OCI-LY1 (cell line): ENCODE data around the gene ZFHX3.

ENCODE experiments used
- H2AFZ ChIP-seq: fragments of 200-600 bp; sonication (generic), shearing (Covaris generic); 2 replicates; pipeline ENCODE4 v1.6.0; 2014; ENCODE audit warnings: antibody characterized with exemption, mild to moderate bottlenecking, low read length
- H3F3A ChIP-seq: fragments of 200-600 bp; sonication (generic), shearing (Covaris generic); 2 replicates; pipeline ENCODE4 v1.6.0; 2014; ENCODE audit warnings: mild to moderate bottlenecking, antibody characterized with exemption, low read length, moderate library complexity; ENCODE audit not compliant: insufficient read depth
- H3K27ac ChIP-seq: fragments of 200-600 bp; sonication (generic); 2 replicates; pipeline ENCODE4 v1.5.1; 2014; ENCODE audit warnings: low read length, mixed run types, mild to moderate bottlenecking, low read depth; ENCODE audit not compliant: poor library complexity, severe bottlenecking
- H3K27me3 ChIP-seq: fragments of 200-600 bp; sonication (generic); 2 replicates; pipeline ENCODE4 v1.6.0; 2014; ENCODE audit warnings: antibody characterized with exemption, mild to moderate bottlenecking, low read length, moderate library complexity; ENCODE audit not compliant: insufficient read depth
- H3K36me3 ChIP-seq: fragments of 200-600 bp; sonication (generic); 2 replicates; pipeline ENCODE4 v1.6.1; 2014; ENCODE audit warnings: mild to moderate bottlenecking, antibody characterized with exemption, low read length, moderate library complexity, mixed read lengths; ENCODE audit not compliant: insufficient read depth
- H3K4me1 ChIP-seq: fragments of 200-600 bp; sonication (generic); 2 replicates; pipeline ENCODE4 v1.5.1; 2014; ENCODE audit warnings: mild to moderate bottlenecking, low read length, moderate library complexity; ENCODE audit not compliant: insufficient read depth, severe bottlenecking
- H3K4me2 ChIP-seq: fragments of 200-600 bp; sonication (generic), shearing (Covaris generic); 2 replicates; pipeline ENCODE4 v1.6.1; 2014; ENCODE audit warnings: low read length
- H3K4me3 ChIP-seq: fragments of 200-600 bp; sonication (generic); 2 replicates; pipeline ENCODE4 v1.5.1; 2014; ENCODE audit warnings: low read length, low read depth, mild to moderate bottlenecking, mixed read lengths; ENCODE audit not compliant: poor library complexity, severe bottlenecking
- H3K79me2 ChIP-seq: fragments of 200-600 bp; shearing (Covaris generic); 2 replicates; pipeline ENCODE4 v1.6.1; 2016; ENCODE audit warnings: mixed run types, low read length, mixed read lengths; ENCODE audit not compliant: insufficient read depth
- H3K9ac ChIP-seq: fragments of 200-600 bp; sonication (generic), shearing (Covaris generic); 2 replicates; pipeline ENCODE4 v1.6.1; 2014; ENCODE audit warnings: mild to moderate bottlenecking, low read length, mixed read lengths
- H3K9me2 ChIP-seq: fragments of 200-600 bp; sonication (generic), shearing (Covaris generic); 2 replicates; pipeline ENCODE4 v1.6.1; 2014; ENCODE audit warnings: low read depth, mild to moderate bottlenecking, low read length, mixed read lengths
- H3K9me3 ChIP-seq: fragments of 200-600 bp; shearing (Covaris generic); 2 replicates; pipeline ENCODE4 v1.6.1; 2014; ENCODE audit warnings: low read length, mixed read lengths
- H4K20me1 ChIP-seq: fragments of 200-600 bp; sonication (generic), shearing (Covaris generic); 2 replicates; pipeline ENCODE4 v1.6.0; 2016; ENCODE audit warnings: mild to moderate bottlenecking, low read length; ENCODE audit not compliant: insufficient read depth
- CTCF ChIP-seq: fragments of 200-600 bp; sonication (generic), shearing (Covaris generic); IDR thresholded peaks from 2 replicates; pipeline ENCODE4 v1.5.1; 2017; ENCODE audit warnings: mild to moderate bottlenecking, antibody characterized with exemption, low read length, moderate library complexity, mixed read lengths
- EZH2 ChIP-seq: fragments of 200-600 bp; sonication (generic), shearing (Covaris generic); IDR thresholded peaks from 2 replicates; pipeline ENCODE4 v1.8.0; 2017; ENCODE audit warnings: borderline replicate concordance, mixed run types, mild to moderate bottlenecking, antibody characterized with exemption, low read length, moderate library complexity, mixed read lengths

Gene ZFHX3

GRCh38 chr16:72864130-72864833 lies 183.6 kb downstream of the ZFHX3 start:
- Histone ChIP-seq H3F3A (no peaks in the 10 kb centered on the region), H4K20me1 (no peaks in the 10 kb centered on the region), H3K4me1 (no peaks in the 10 kb centered on the region), H3K9ac (no peak overlapping the region), H3K36me3 (no peaks in the 10 kb centered on the region), H3K4me3 (no peak overlapping the region), H3K79me2 (no peaks in the 10 kb centered on the region), H3K9me3 (no peaks in the 10 kb centered on the region), H3K4me2 (no peak overlapping the region), H2AFZ (no peak overlapping the region), H3K27ac (no peak overlapping the region), H3K27me3 (no peaks in the 10 kb centered on the region), H3K9me2 (no peaks in the 10 kb centered on the region)
- TF ChIP-seq CTCF (no peak), EZH2 (no peak)

- Histone ChIP-seq H3K9ac (no peak overlapping the region), H3K4me1 (no peaks in the 10 kb centered on the region), H3K36me3 (no peaks in the 10 kb centered on the region), H3K4me2 (no peak overlapping the region), H3K79me2 (no peaks in the 10 kb centered on the region), H3K4me3 (no peak overlapping the region), H3K9me3 (no peaks in the 10 kb centered on the region), H2AFZ (no peak overlapping the region), H3K9me2 (no peaks in the 10 kb centered on the region), H4K20me1 (no peaks in the 10 kb centered on the region), H3K27me3 (no peaks in the 10 kb centered on the region), H3K27ac (no peak overlapping the region), H3F3A (no peaks in the 10 kb centered on the region)
- TF ChIP-seq CTCF = no peak
- TF ChIP-seq EZH2 = no peak
Observed at GRCh38 chr16:72862090-72862489, 185.8 kb downstream of the ZFHX3 start.

GRCh38 chr16:72860726-72861562 lies 187.0 kb downstream of the ZFHX3 start:
- Histone ChIP-seq H3K9ac (no peak overlapping the region), H3K79me2 (no peaks in the 10 kb centered on the region), H3K4me2 (no peak overlapping the region), H3K27ac (no peak overlapping the region), H3F3A (no peaks in the 10 kb centered on the region), H3K9me2 (no peaks in the 10 kb centered on the region), H3K4me1 (no peaks in the 10 kb centered on the region), H4K20me1 (no peaks in the 10 kb centered on the region), H2AFZ (no peak overlapping the region), H3K9me3 (no peaks in the 10 kb centered on the region), H3K36me3 (no peaks in the 10 kb centered on the region), H3K27me3 (no peaks in the 10 kb centered on the region), H3K4me3 (no peak overlapping the region)
- TF ChIP-seq EZH2 (no peak), CTCF (no peak)
